H1 (cell line): ENCODE data around the gene CTPS1. TPM values are rescaled to one million over a fixed set of nuclear protein-coding genes. Genes with fewer than 3 reads are reported as not detected.

Experiments
- polyA plus RNA-seq, 7 experiments: library from polyadenylated mRNA; depleted of rRNA in 3 of 7; stranded (reverse) in 5 of 7; unstranded in 2 of 7; fragments of >200 nt in 5 of 7; fragments of 200-250 nt in 2 of 7; gene quantifications; 1 replicate in 5 of 7; 2 replicates in 1 of 7; 4 replicates in 1 of 7; pipeline versions ENCODE4 v1.2.1 to v1.2.3, GENCODE V29; 2011 to 2013; ENCODE audit warnings: missing spikeins in 2 of 7, mixed read lengths in 2 of 7
- total RNA-seq: library from RNA; stranded (reverse); fragmentation: NEBNext Ultra II Directional; extraction: Animal tissue kit (Norgen Biotek cat#: 25700); gene quantifications from 2 replicates; pipeline ENCODE4 v1.2.1, GENCODE V29; 2021
- TF ChIP-seq, protein P1 (sequence below): fragments of 300-600 bp; sonication (generic); IDR thresholded peaks from 2 replicates; pipeline ENCODE4 v1.7.1; 2012; ENCODE audit warnings: low read length, moderate library complexity, mild to moderate bottlenecking, inconsistent platforms; ENCODE audit not compliant: insufficient replicate concordance

The CTPS1 gene
- total and polyA plus RNA-seq, 2 of the 8 experiments (the other 6 are each of a cell fraction or from before 2014, with no cell fraction given) = 35.5 to 103 TPM

DNA sequence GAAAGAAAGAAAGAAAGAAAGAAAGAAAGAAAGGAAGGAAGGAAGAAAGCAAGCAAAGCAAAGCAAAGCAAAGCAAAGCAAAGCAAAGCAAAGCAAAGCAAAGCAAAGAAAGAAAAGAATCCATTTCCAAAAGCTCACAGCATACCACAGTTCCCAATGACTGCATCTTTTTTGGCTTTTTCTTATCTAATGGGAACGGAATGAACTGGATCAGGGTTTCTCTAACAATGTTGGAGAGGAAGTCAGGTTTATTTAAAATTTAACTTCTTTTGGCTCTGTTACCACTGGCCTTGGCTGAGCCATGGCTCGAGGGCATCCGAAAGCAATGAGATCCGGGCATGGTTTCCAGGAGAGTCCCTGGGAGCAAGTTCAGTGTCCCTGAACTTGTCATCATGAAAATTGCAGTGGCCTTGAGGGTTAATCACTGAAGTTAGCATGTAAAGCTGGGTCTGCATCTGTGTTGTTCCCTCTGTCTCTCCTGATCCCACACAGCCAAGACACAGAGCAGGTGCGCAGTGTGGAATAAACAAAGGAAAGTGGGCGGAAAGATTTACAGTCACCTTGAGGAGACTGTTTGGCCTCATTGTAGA, 34.6 kb upstream of the CTPS1 start (continued):
- TF ChIP-seq, protein P1, sequence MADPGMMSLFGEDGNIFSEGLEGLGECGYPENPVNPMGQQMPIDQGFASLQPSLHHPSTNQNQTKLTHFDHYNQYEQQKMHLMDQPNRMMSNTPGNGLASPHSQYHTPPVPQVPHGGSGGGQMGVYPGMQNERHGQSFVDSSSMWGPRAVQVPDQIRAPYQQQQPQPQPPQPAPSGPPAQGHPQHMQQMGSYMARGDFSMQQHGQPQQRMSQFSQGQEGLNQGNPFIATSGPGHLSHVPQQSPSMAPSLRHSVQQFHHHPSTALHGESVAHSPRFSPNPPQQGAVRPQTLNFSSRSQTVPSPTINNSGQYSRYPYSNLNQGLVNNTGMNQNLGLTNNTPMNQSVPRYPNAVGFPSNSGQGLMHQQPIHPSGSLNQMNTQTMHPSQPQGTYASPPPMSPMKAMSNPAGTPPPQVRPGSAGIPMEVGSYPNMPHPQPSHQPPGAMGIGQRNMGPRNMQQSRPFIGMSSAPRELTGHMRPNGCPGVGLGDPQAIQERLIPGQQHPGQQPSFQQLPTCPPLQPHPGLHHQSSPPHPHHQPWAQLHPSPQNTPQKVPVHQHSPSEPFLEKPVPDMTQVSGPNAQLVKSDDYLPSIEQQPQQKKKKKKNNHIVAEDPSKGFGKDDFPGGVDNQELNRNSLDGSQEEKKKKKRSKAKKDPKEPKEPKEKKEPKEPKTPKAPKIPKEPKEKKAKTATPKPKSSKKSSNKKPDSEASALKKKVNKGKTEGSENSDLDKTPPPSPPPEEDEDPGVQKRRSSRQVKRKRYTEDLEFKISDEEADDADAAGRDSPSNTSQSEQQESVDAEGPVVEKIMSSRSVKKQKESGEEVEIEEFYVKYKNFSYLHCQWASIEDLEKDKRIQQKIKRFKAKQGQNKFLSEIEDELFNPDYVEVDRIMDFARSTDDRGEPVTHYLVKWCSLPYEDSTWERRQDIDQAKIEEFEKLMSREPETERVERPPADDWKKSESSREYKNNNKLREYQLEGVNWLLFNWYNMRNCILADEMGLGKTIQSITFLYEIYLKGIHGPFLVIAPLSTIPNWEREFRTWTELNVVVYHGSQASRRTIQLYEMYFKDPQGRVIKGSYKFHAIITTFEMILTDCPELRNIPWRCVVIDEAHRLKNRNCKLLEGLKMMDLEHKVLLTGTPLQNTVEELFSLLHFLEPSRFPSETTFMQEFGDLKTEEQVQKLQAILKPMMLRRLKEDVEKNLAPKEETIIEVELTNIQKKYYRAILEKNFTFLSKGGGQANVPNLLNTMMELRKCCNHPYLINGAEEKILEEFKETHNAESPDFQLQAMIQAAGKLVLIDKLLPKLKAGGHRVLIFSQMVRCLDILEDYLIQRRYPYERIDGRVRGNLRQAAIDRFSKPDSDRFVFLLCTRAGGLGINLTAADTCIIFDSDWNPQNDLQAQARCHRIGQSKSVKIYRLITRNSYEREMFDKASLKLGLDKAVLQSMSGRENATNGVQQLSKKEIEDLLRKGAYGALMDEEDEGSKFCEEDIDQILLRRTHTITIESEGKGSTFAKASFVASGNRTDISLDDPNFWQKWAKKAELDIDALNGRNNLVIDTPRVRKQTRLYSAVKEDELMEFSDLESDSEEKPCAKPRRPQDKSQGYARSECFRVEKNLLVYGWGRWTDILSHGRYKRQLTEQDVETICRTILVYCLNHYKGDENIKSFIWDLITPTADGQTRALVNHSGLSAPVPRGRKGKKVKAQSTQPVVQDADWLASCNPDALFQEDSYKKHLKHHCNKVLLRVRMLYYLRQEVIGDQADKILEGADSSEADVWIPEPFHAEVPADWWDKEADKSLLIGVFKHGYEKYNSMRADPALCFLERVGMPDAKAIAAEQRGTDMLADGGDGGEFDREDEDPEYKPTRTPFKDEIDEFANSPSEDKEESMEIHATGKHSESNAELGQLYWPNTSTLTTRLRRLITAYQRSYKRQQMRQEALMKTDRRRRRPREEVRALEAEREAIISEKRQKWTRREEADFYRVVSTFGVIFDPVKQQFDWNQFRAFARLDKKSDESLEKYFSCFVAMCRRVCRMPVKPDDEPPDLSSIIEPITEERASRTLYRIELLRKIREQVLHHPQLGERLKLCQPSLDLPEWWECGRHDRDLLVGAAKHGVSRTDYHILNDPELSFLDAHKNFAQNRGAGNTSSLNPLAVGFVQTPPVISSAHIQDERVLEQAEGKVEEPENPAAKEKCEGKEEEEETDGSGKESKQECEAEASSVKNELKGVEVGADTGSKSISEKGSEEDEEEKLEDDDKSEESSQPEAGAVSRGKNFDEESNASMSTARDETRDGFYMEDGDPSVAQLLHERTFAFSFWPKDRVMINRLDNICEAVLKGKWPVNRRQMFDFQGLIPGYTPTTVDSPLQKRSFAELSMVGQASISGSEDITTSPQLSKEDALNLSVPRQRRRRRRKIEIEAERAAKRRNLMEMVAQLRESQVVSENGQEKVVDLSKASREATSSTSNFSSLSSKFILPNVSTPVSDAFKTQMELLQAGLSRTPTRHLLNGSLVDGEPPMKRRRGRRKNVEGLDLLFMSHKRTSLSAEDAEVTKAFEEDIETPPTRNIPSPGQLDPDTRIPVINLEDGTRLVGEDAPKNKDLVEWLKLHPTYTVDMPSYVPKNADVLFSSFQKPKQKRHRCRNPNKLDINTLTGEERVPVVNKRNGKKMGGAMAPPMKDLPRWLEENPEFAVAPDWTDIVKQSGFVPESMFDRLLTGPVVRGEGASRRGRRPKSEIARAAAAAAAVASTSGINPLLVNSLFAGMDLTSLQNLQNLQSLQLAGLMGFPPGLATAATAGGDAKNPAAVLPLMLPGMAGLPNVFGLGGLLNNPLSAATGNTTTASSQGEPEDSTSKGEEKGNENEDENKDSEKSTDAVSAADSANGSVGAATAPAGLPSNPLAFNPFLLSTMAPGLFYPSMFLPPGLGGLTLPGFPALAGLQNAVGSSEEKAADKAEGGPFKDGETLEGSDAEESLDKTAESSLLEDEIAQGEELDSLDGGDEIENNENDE = no peak
